ENCODE results near the gene ETS2. TPM values are rescaled to one million over a fixed set of nuclear protein-coding genes. Genes with fewer than 3 reads are reported as not detected.

ETS2 gene
- total RNA-seq, 4 donors from 2014 or later = 51.6 to 201 (median 99.1) TPM

DNA sequence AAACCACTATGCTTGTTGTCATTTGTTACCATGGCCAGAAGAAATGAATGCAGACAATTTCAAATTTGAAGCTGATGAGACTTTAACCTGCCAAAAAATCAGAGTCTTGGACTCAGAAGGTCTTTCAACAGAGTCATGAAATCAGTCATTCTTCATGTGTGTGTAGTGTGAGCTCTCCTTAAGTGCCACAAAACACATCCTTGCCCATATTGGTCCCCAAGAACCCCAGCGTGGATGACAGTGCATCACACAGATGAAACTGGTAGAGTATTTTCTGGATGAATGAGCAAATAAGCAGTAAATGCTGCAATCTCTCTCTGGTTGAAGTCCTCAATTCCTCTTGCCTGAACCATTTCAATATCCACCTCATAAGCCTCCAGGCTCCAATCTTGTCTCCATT is 28.7 kb upstream of the ETS2 start:
- ATAC-seq (ENCODE audit: low FRiP score) = no peak
- TF ChIP-seq, protein P1, sequence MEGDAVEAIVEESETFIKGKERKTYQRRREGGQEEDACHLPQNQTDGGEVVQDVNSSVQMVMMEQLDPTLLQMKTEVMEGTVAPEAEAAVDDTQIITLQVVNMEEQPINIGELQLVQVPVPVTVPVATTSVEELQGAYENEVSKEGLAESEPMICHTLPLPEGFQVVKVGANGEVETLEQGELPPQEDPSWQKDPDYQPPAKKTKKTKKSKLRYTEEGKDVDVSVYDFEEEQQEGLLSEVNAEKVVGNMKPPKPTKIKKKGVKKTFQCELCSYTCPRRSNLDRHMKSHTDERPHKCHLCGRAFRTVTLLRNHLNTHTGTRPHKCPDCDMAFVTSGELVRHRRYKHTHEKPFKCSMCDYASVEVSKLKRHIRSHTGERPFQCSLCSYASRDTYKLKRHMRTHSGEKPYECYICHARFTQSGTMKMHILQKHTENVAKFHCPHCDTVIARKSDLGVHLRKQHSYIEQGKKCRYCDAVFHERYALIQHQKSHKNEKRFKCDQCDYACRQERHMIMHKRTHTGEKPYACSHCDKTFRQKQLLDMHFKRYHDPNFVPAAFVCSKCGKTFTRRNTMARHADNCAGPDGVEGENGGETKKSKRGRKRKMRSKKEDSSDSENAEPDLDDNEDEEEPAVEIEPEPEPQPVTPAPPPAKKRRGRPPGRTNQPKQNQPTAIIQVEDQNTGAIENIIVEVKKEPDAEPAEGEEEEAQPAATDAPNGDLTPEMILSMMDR (IDR thresholded peaks at IDR 0.05) = no peak
- DNase-seq (ENCODE audit: low spot score) = no peak

- DNase-seq (ENCODE audit: low spot score) (no peak), ATAC-seq (ENCODE audit: low FRiP score) (no peak)
- TF ChIP-seq, protein P1 (IDR thresholded peaks at IDR 0.05) = no peak
These were observed 28.2 kb upstream of the ETS2 start for GRCh38 chr21:38777531-38777930.

DNA sequence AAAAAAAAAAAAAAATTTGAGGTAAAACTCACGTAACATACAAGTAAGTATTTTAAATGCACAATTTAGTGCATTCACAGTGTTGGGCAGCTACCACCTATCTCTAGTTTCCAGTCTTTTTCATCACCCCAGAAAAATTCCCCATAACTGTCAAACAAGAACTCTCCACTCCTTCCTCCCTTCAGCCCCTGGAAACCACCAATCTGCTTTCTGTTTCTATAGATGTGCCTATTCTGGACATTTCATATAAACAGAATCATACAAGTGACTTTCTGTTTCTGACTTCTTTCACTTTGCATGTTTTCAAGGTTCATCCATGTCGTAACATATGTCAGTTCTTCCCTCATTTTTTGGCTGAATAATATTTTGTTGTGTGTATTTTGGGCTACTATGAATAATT is 24.9 kb upstream of the ETS2 start:
- no peak for DNase-seq (ENCODE audit: low spot score)
- TF ChIP-seq, protein P1 (IDR thresholded peaks at IDR 0.05) = no peak
- ATAC-seq (ENCODE audit: low FRiP score) = no peak

GRCh38 chr21:38784458-38785266 is 21.1 kb upstream of the ETS2 start:
- TF ChIP-seq, protein P1 (IDR thresholded peaks at IDR 0.05) = no peak
- no peak for DNase-seq (ENCODE audit: low spot score)
- no peak for ATAC-seq (ENCODE audit: low FRiP score)

DNA sequence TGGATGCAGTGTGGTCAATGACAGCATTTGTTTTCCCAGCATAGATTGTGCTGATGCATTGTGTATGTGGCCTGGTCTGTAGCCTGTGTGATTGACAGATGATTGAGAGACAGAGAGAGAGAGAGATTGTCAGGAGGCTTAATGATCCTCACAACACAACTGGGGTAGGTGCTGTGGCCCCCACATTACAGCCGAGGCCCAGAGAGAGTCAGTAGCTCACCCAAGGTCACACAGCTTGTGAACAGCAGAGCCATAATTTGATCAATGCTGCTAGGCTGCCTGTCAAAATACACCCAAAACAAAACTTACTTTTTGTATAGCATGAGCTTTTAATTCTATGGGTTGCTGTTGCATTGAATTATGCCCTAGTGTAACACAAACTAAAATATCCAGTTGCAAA is 20.2 kb upstream of the ETS2 start:
- DNase-seq (ENCODE audit: low spot score) (no peak), ATAC-seq (ENCODE audit: low FRiP score) (no peak)
- TF ChIP-seq, protein P1 (IDR thresholded peaks at IDR 0.05) = no peak

DNA sequence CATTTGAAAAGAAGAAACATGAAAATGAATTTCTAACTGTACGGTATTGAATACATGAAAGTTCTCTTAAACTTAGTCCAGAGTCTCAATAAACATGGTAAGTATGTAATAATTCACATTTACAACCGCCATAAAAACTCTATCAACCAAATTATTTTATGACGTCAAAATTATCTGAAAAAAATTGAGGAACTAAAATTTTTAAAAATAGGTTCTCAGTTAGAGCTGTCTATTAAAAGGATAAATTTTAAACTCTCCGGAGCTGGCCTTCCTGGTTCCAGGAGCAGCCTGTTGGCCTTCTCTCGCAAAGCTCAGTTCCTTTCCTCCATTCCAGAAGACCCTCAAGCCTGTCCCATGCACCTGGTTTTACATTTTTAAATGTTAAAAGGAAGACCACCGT is 18.7 kb upstream of the ETS2 start:
- ATAC-seq (ENCODE audit: low FRiP score) = no peak
- TF ChIP-seq, protein P1 (IDR thresholded peaks at IDR 0.05) = no peak
- no peak for DNase-seq (ENCODE audit: low spot score)
